Measurements from ENCODE around the gene PDZD7. TPM values are rescaled to one million over a fixed set of nuclear protein-coding genes. Genes with fewer than 3 reads are reported as not detected.

The PDZD7 gene
- total and polyA plus RNA-seq, 2 of the 8 experiments (the other 6 are each of a cell fraction or from before 2014, with no cell fraction given): 0.88 to 1.6 TPM

- no peak overlapping the region for H4K5ac ChIP-seq (ENCODE audit: insufficient read length, low read depth, low read length)
- H3K36me3 ChIP-seq (ENCODE audit: control insufficient read depth in 2 of 4, insufficient read depth in 4 of 4, low read length in 3 of 4): no peaks in the 10 kb centered on the region
- no peaks in the 10 kb centered on the region for H3K9me3 ChIP-seq (ENCODE audit: insufficient read depth in 2 of 2, low read depth in 1 of 2, low read length in 1 of 2)
- H3K79me1 ChIP-seq (ENCODE audit: low read depth, low read length): no peaks in the 10 kb centered on the region
- no peak overlapping the region for H2BK12ac ChIP-seq (ENCODE audit: low read depth, low read length)
- ChIA-PET CTCF (ENCODE audit: partially characterized antibody) (interaction anchor here (0.6 to 51.8 kb wide), 12 partner anchors 13 to 648 kb away, joined by 3 to 2176 read pairs (median 8); partner anchors contain the start of genes KAZALD1, LBX1, PDZD7 and SFXN3), POLR2A (ENCODE audit: partially characterized antibody) (interaction anchor here (1.3 to 1.5 kb wide), 2 partner anchors 10 to 21 kb away, joined by 4 read pairs; partner anchors contain the start of gene PDZD7)
- FAIRE-seq (no peak), DNase-seq (ENCODE audit: low read depth in 1 of 2, low spot score in 2 of 2) (no peak)
- no peak overlapping the region for H3K4me3 ChIP-seq (ENCODE audit: extremely low read depth in 1 of 4, insufficient read depth in 2 of 4, low read depth in 3 of 4, low read length in 4 of 4)
- no peak overlapping the region for H4K91ac ChIP-seq (replicated peaks; ENCODE audit: insufficient read length, low read length)
- H3K27me3 ChIP-seq (replicated peaks in 1 of 4; ENCODE audit: control insufficient read depth in 3 of 4, extremely low read depth in 1 of 4, insufficient read depth in 3 of 4, low read length in 3 of 4): peaks cover 4 to 19% (median 18%) of the 10 kb centered on the region in 4 experiments
- H3K79me2 ChIP-seq (ENCODE audit: control insufficient read depth in 1 of 2, insufficient read depth in 2 of 2, low read length in 2 of 2): no peaks in the 10 kb centered on the region
- no peak overlapping the region for H3K4me2 ChIP-seq (ENCODE audit: insufficient read depth in 1 of 2, low read depth in 2 of 2, low read length in 2 of 2)
- H2BK120ac ChIP-seq (replicated peaks; ENCODE audit: low read depth, low read length): no peak overlapping the region
- no peak overlapping the region for H2AFZ ChIP-seq (ENCODE audit: low read length)
- 82% methylated on average over 3 of the region's 3 CpGs; no CpG with 5 or more reads in 1 of the 2 experiments for WGBS, 2 experiments (ENCODE audit: extremely low coverage in 1 of 2, insufficient coverage in 1 of 2, insufficient read length in 1 of 2, insufficient replicate concordance in 2 of 2, low coverage in 1 of 2, low lambda C conversion rate in 2 of 2, missing lambda C conversion rate in 1 of 2)
- no peak overlapping the region for H3K18ac ChIP-seq (ENCODE audit: extremely low read depth, low read length)
- H3K4me1 ChIP-seq (replicated peaks in 1 of 4; ENCODE audit: control insufficient read depth in 3 of 4, insufficient read depth in 4 of 4, low read length in 3 of 4): peaks cover 0 to 11% (median 3%) of the 10 kb centered on the region in 4 experiments; a peak in 3 of 7 replicates
- H3K27ac ChIP-seq (ENCODE audit: low read depth, low read length): no peak overlapping the region
- H2AK5ac ChIP-seq (ENCODE audit: low read depth, low read length): peak overlapping the region; percentile 48
- H3K56ac ChIP-seq (replicated peaks; ENCODE audit: insufficient read length, low read depth, low read length): no peak overlapping the region
- H3K4ac ChIP-seq (replicated peaks; ENCODE audit: insufficient read length, low read depth, low read length): no peak overlapping the region
- H3K23me2 ChIP-seq (ENCODE audit: low read depth, low read length): no peaks in the 10 kb centered on the region
- H4K8ac ChIP-seq (ENCODE audit: extremely low read depth, insufficient read depth, low read length): no peak overlapping the region
- H3K9ac ChIP-seq (replicated peaks in 1 of 4; ENCODE audit: extremely low read depth in 1 of 4, low read depth in 3 of 4, low read length in 3 of 4): no peak overlapping the region
- no peak overlapping the region for H2BK20ac ChIP-seq (ENCODE audit: low read length)
- H2BK5ac ChIP-seq (ENCODE audit: low read depth, low read length): no peak overlapping the region
- H3K14ac ChIP-seq (ENCODE audit: insufficient read length): no peak overlapping the region
- peak overlapping the region; percentile 72; the same call in 1 of the 2 replicates for H2BK15ac ChIP-seq (ENCODE audit: low read length)
- H3K23ac ChIP-seq (ENCODE audit: insufficient read length): no peak overlapping the region
- H4K20me1 ChIP-seq (replicated peaks in 1 of 2; ENCODE audit: control insufficient read depth in 1 of 2, insufficient read depth in 2 of 2, low read length in 2 of 2): no peaks in the 10 kb centered on the region
- TF ChIP-seq HDAC6 (IDR thresholded peaks at IDR 0.05; ENCODE audit: low read depth, low read length) (no peak), TCF12 (IDR thresholded peaks at IDR 0.05; ENCODE audit: low read depth, low read length) (no peak), HDAC2 (IDR thresholded peaks at IDR 0.05; ENCODE audit: borderline replicate concordance in 1 of 2, low read depth in 2 of 2, low read length in 2 of 2) (no peak), ZNF274 (IDR thresholded peaks at IDR 0.05; ENCODE audit: borderline replicate concordance, extremely low read depth, low read length) (no peak), POLR2AphosphoS5 (IDR thresholded peaks at IDR 0.05; ENCODE audit: low read depth, low read length) (no peak), MAX (IDR thresholded peaks at IDR 0.05) (no peak), BRCA1 (IDR thresholded peaks at IDR 0.05; ENCODE audit: low read depth, low read length) (no peak), BACH1 (IDR thresholded peaks at IDR 0.05; ENCODE audit: low read length) (no peak), POU5F1 (IDR thresholded peaks at IDR 0.05; ENCODE audit: low read depth, low read length) (no peak), E2F6 (IDR thresholded peaks at IDR 0.05) (no peak), ATF2 (IDR thresholded peaks at IDR 0.05; ENCODE audit: low read length) (no peak)
Measured at GRCh38 chr10:101040061-101040460, 9.1 kb upstream of the PDZD7 start.

All from H1 (cell line).